GM18507 (cell line): ENCODE measurements around the gene NDUFAF2.
A peak's percentile ranks its signal among the peaks of the same experiment; 100 is the strongest.

Experiments
- DNase-seq: peaks from one replicate; pipeline ENCODE4 v3.0.0; 2011; ENCODE audit warnings: low read depth; ENCODE audit not compliant: insufficient read length; ENCODE audit errors: extremely low spot score
- FAIRE-seq: peaks from 2 replicates; lab custom pipeline; 2011; peaks lifted over from hg19 to GRCh38; lab: Jason Lieb, UNC

Gene NDUFAF2, protein sequence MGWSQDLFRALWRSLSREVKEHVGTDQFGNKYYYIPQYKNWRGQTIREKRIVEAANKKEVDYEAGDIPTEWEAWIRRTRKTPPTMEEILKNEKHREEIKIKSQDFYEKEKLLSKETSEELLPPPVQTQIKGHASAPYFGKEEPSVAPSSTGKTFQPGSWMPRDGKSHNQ

DNA sequence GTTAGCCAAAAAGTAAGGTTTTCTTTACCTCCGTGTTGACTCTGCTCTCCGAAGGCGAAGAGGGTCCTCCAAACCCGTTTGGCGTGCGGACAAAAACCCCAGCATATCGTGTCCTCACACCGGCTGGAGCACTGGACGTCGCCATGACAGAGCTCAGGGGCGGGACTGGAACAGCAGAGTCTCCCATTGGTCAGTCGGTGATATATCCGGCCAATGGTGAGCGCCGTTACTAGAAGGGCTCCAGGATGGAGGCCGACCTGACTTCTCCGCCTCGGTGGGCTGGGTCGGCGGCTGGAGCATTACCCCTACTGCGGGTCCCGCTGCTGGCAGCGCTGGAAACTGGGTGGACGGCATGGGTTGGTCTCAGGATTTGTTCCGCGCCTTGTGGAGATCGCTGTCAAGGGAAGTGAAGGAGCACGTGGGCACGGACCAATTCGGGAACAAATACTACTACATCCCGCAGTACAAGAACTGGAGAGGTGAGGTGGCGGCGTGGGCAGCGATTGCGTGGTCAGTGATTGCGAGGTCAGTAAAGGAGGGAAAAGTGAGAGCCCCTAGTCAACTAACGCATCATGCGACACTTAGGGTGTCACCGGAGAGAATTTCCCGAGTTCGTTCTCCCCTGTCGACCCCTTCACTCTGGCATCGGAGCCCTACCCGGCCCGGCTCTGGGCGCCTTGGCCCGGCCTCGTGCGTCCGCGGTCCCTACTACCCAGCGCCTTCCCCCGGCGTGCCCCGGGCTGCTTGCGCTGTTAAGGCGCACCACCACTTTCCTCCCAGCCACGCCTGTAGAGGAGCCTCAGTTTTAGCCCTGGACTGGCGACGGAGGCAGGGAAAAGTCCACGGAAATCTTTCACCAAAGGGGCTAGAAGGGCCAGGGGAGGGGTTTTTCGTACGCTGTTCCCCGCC, at the start of gene NDUFAF2, which contains the start of gene ERCC8:
Gene NDUFAF2, plus strand, starts transcription at position 302 of the 909 bp plus-strand sequence. Its CDS starts 51 bp downstream, at position 353.
Gene ERCC8, minus strand, starts transcription at position 167 of the 909 bp plus-strand sequence. Its CDS starts 62 bp downstream, at position 105.
- DNase-seq (peak; percentile 88), FAIRE-seq (peak; percentile 99)

DNA sequence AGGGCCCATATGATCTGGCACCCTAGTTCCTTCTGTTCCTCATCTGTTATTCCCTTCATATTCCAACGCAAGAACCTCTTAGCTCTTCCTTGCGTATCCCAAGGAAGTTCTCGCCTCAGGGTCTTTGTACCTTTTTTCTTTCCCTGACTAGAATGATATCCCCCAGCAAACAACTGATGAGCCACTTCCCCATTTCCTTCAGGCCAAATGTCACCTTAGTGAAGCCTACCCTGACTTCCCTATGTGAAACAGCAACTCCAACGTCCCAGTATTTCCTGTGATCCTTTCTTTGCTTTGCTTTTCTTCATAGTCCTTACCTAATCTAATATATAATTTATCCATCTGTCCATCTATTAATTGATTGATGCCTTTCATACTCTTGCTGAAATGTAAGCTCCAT, 48.0 kb upstream of the NDUFAF2 start:
- FAIRE-seq = no peak
- no peak for DNase-seq

DNA sequence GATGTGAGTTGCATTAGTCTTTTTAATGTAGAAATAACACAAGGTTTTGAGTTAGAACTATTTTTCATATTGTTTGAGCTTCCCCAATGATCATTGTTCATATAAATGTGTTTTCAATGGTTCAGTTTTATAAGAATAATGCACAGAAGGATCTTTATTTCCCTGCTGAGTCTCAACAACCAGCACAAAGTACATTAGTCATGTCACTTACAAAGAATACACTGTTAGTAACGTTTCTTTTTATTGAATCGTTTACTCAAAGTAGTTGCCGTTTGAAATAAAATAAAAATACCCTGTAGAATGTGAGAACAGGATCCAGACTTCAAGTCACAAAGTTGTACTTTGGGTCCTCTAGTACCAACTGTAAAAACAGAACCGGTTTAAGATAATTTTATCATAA, 41.6 kb upstream of the NDUFAF2 start:
- no peak for FAIRE-seq
- no peak for DNase-seq

DNA sequence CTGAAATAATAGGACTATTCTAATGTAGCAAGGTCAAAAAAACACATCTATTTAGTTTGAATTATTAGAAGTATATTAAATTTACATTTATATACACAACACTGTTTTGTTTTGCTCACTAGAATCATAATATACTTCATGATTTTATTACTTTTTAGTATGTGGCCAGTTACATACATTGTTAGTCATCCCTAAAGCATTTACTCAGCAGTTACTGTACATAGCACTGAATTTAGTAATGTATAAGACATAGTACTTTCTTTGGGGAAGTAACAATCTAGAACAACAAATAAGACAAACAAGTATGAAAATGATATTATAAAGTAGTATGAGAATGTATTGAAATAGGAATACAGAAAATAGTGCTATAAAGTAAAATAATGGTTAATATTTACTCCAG, 28.4 kb upstream of the NDUFAF2 start:
- DNase-seq = no peak
- no peak for FAIRE-seq

DNA sequence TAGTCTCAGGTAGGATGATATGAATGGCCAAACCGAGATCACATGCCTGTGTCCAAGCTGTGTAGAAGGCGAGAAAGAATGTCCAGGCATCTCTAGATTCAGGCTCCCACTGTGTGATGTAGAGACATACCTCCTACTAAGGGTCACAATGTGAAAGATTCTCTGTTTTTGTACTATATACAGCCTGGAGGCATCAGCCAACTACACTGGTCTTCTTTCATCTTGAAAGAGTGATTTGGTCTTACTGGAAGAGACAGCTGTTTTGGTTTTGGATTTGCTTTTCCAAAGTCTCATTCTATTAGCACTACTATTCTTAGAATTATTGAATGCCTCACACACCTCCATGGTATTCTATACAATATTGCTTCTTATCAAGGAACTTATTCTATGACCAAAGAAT, 26.5 kb upstream of the NDUFAF2 start:
- DNase-seq (no peak), FAIRE-seq (no peak)

DNA sequence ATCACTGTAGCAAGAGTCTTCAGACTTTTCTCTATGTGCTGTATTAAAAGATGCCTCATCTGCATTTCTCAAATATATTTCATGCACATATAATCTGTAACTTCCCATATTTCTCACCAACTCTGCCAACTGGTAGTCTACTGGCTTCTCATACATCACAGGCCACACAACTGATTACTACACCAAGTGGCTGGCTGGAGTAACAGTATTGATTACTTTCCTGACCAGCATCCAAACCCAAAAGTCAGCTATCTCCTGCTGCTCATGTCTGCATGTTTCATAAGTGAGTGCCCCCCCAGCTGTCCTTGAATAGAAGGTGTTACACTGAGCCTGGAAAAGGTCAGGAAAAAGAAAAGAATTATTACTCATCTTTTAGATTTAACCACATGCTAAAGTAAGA, 17.6 kb upstream of the NDUFAF2 start:
- DNase-seq (no peak), FAIRE-seq (no peak)

DNA sequence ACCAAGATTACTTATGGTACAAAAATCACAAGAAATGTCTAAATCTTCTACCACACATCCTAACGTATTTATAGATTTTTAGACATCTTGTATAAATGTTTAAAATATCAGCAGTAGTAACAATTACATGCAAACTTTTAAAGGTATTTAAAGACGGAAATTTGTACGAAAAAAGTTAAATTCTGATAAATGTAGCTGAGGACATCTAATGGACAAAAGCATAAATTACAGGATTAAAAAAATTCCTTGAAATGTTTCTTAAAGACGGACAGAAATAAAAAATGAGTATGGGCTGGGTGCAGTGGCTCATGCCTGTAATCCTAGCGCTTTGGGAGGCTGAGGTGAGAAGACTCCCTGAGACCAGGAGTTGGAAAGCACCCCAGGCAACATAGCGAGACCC, 16.0 kb upstream of the NDUFAF2 start:
- DNase-seq (no peak), FAIRE-seq (peak; percentile 50)

DNA sequence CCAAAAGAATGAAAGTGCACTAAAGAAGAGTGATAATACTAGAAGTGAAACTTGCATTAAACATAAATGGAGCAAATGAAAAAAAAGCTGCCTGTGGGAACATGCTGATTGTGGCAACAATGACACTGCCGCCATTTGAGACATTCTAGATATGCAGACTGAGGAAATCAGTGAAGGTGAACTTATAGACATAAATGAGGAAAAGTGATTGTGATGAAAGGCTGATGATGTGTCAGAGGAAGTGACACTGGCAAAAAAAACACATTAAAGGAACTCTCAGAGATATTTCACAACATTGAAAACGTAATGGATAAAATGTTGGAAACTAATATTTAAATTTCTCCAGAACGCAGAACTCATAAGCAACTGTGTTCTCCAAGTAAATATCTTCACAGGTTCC, 1.4 kb upstream of the NDUFAF2 start:
- DNase-seq = no peak
- FAIRE-seq = no peak

DNA sequence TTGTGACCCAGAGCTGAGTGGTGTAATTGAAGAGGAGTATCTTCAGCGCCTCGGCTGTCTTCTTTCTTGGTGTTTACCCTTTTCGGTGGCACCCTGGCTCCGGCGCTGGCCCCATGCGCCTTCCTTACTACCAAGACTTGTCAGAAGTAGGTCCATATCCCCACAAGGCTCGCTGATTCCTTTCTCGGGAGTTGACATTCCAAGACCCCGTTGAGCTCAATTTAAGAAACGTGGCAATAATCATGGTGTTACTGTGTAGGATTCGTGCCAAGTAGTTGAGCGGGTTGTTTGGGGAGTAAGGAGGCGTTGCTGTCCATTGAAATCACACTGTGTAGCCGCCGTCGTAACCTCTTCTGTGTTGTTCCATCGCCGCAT, 795 bp downstream of the NDUFAF2 start:
- no peak for DNase-seq
- no peak for FAIRE-seq

DNA sequence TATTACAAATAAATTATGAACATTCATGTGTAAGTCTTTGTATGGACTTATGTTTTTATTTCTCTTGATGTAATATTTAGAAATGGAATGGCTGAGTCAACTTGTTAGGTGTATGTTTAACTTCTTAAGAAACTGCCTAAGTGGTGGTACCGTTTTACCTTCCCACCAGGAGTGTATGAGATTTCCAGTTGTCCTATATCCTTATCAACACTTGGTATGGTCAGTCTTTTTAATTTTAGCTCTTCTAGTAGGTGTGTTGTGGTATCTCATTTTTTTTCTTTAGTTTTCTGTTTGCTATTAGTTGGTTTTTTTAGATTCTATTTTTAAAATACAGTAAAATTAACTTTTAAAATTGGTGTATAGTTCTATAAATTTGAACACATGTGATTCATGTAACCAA, 3.7 kb downstream of the NDUFAF2 start:
- FAIRE-seq (no peak), DNase-seq (no peak)

DNA sequence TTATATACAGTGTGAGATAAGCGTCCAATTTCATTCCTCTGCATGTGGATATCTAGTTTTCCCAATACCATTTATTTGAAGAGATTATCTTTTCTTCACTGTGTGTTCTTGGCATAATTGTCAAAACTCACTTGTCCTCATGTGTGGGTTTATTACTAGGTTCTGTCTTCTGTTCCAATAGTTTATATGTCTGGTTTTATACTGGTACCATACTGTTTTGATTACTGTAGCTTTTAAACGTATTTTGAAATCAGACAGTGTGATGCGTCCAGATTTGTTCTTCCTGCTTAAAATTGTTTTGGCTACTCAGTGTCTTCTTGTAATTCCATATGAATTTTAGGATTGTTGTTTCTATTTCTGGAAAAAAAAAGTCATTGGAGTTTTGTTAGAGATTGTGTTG, 10.2 kb downstream of the NDUFAF2 start:
- DNase-seq (no peak), FAIRE-seq (no peak)

DNA sequence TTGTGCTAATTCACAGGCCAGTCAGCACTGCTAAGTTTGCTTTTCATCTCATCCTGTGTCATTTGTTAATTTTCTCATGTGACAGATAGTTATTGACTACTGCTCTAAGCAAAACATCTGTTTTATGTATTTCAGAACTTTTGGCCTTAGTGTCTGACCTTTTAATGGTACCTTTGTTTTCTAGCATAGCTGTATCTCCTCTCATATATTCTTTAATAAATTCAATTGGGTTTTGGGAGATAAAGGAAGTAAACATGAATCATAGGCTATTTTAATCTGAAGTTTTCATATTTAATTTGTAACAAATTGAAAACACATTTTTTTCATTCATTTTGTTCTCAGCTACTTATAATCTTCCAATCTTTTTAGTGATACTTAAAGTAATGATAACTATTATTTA, 13.1 kb downstream of the NDUFAF2 start:
- DNase-seq = no peak
- no peak for FAIRE-seq

DNA sequence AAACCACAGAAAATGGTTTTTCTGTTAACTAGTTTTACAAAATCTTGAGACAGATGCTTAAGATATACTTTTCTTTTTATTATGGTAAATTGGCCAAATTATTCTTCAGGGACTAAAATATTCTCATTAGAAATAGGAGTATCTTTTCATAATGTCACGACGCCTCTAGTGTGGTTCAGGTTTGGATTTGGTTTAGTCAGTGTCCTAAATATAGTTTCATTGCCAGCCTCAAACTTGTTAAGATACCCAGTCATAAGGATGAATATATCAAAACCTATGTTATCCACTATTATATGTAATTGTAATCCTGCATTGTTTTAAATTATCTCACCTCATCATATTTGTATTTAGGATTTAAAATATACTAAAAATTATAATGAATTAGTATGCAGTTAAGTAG, 13.7 kb downstream of the NDUFAF2 start:
- FAIRE-seq = no peak
- no peak for DNase-seq

DNA sequence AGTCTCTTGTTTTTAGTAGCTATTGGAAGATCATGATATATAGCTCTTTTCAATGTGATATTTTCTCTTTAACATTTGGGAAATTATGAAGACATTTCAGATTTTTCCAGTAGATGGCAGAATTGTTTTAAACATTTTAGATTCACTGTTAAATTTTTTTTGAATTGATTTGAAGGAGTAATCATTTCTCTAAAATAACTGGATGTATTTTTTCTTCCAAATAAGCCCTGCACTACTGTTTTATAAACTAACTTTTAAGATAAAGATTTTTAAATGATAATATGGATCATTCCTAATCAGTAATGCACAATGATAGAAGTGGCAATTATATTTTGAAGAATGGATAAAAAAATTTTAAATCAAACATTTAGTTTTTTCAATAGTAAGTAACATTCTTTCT, 14.2 kb downstream of the NDUFAF2 start:
- no peak for DNase-seq
- FAIRE-seq = no peak

DNA sequence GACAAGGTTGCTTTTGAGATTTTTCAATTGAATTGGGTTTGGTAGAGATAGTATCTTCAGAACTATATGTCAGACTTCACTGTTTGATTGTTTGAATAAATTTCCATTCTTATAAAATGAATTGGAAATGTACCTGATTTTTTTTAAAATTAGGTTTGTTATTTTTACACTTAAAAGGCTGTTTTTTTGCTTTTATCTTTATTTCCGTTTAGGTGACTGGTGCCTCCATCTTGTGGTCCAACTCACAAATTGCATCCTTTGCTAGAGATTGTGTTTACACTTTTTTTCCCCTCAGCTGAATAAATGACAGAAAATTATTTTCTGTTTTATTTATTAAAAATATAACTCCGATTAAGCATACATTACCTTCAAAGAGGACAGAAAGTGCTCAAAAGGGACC, 15.6 kb downstream of the NDUFAF2 start:
- DNase-seq (no peak), FAIRE-seq (peak; percentile 33)

DNA sequence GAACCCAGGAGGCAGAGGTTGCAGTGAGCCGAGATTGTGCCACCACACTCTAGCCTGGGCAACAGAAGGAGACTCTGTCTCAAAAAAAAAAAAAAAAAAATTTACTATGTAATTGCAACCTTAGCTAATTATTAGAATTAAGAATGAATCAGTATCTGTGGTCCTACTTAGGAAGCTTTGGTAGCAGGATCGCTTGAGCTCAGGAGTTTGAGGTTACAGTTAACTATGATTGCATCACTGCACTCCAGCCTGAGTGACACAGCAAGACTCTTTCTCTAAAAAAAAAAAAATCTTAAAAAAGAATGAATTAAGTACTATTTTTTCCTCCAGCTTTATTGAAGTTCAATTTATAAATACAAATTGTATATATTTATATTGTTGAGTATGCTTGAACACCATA, 16.7 kb downstream of the NDUFAF2 start:
- DNase-seq (no peak), FAIRE-seq (no peak)

DNA sequence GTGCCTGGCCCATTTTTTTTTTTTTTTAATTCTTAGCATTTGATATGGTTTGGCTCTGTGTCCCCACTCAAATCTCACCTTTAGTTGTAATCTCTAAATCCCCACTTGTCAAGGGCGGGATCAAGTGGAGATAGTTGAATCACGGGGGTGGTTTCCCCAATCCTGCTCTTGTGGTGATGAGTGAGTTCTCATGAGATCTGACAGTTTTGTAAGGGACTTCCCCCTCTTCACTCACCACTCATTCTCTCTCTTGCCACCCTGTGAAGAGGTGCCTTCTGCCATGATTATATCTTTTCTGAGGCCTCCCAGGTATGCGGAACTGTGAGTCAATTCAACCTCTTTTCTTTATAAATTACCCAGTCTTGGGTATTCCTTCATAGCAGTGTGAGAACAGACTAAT, 27.2 kb downstream of the NDUFAF2 start:
- FAIRE-seq (no peak), DNase-seq (no peak)

DNA sequence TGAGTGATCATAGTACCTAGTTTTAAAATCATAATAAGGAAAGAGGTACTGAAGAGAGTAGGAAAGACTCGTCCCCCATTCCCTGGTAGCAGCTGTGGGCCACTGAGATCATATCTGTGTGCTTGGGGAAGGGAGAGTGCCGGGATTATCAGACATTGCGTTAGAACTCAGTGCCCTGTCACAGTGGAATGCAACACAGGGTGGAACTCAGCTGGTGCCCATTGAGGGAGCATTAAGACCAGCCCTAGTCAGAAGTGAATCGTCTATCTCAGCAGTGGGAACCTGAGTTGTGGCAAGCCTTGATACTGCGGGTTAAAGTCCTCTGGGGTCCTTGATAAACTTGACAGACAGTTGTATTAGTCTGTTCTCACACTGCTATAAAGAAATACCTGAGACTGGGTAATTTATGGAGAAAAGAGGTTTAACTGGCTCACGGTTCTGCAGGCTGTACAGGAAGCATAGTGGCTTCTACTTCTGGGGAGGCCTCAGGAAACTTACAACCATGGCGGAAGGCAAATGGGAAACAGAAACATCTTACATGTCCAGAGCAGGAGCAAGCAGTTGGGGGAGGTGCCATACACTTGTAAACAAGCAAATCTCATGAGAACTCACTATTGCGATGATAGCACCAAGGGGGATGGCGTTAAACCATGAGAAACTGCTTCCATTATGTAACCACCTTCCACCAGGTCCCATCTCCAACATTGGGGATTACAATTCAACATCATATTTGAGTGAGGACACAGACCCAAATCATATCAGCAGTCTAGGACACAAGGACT, 33.1 kb downstream of the NDUFAF2 start:
- DNase-seq (no peak), FAIRE-seq (no peak)

DNA sequence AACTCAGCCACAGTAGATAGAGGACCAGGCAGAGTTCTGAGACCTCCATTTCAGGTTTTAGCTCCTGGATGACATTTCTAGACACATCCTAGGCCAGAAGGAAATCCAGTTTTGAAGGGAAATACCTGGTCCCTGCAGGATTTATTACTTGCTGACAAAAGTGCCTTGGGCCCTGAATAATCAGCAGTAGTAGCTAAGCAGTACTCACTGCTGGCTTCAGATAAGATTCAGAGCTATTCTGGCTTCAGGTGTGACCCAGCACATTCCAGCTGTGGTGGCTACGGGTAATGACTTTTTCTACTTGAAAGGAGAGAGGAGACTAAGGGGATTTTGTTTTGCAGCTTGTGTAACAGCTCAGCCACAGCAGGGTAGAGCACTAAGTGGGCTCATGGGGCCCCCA, 34.0 kb downstream of the NDUFAF2 start:
- FAIRE-seq (no peak), DNase-seq (no peak)

DNA sequence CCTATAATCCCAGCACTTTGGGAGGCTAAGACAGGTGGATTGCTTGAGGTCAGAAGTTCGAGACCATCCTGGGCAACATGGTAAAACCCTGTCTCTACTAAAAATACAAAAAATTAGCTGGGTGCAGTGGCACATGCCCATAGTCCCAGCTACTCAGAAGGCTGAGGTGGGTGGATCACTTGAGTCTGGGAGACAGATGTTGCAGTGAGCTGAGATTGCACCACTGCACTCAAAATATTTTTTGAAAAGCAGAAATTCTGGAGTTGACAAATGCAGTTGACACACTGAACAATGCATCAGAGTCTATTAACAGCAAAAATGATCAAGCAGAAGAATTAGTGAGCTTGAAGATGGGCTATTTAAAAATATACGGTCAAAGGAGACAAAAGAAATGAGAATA, 35.5 kb downstream of the NDUFAF2 start:
- DNase-seq = no peak
- no peak for FAIRE-seq
